GM18499 (cell line): ENCODE measurements around the gene ELP1.
A peak's percentile ranks its signal among the peaks of the same experiment; 100 is the strongest.
"Not testable (repeated sequence)": the region's sequence is repeated elsewhere in the genome, so short reads cannot be mapped to it uniquely, and the experiment has no call there.

ENCODE experiments used
- ATAC-seq: cut with Tn5 transposase; IDR thresholded peaks from one replicate; pipeline ENCODE4 v1.9.1; 2021; ENCODE audit warnings: moderate number of reproducible peaks; ENCODE audit not compliant: insufficient read depth, unreplicated experiment

Gene ELP1

GRCh38 chr9:108928386-108928785, 5.5 kb downstream of the ELP1 start:
- no peak for ATAC-seq

- ATAC-seq, result no peak
Observed at GRCh38 chr9:108924466-108924865, 9.5 kb downstream of the ELP1 start.

GRCh38 chr9:108921200-108921599, 12.7 kb downstream of the ELP1 start:
- ATAC-seq, result no peak

- not testable (repeated sequence) for ATAC-seq
Observed at GRCh38 chr9:108920401-108920800, 13.5 kb downstream of the ELP1 start.

- ATAC-seq, result no peak
Observed at GRCh38 chr9:108919517-108919916, 14.4 kb downstream of the ELP1 start.

GRCh38 chr9:108913391-108913790, 20.5 kb downstream of the ELP1 start:
- no peak for ATAC-seq

GRCh38 chr9:108911820-108912219, 22.1 kb downstream of the ELP1 start:
- no peak for ATAC-seq

GRCh38 chr9:108910914-108911313, 23.0 kb downstream of the ELP1 start:
- ATAC-seq, result no peak

- ATAC-seq, result no peak
Observed at GRCh38 chr9:108910402-108910801, 23.5 kb downstream of the ELP1 start.

GRCh38 chr9:108905494-108905893, 28.4 kb downstream of the ELP1 start:
- no peak for ATAC-seq

- no peak for ATAC-seq
Observed at GRCh38 chr9:108904161-108904560, 29.8 kb downstream of the ELP1 start.

- no peak for ATAC-seq
Observed at GRCh38 chr9:108903420-108904103, 30.4 kb downstream of the ELP1 start.

- ATAC-seq, result no peak
Observed at GRCh38 chr9:108900176-108900575, 33.7 kb downstream of the ELP1 start.

- not testable (repeated sequence) for ATAC-seq
Observed at GRCh38 chr9:108899023-108899695, 34.8 kb downstream of the ELP1 start.

GRCh38 chr9:108897324-108898096, 36.4 kb downstream of the ELP1 start:
- no peak for ATAC-seq

GRCh38 chr9:108894225-108894997, 39.5 kb downstream of the ELP1 start:
- ATAC-seq, result no peak

- ATAC-seq, result no peak
Observed at GRCh38 chr9:108889649-108890067, 44.3 kb downstream of the ELP1 start.

- not testable (repeated sequence) for ATAC-seq
Observed at GRCh38 chr9:108886594-108887271, 47.2 kb downstream of the ELP1 start.

- peak; percentile 97 for ATAC-seq
Observed at GRCh38 chr9:108885643-108886348, 48.1 kb downstream of the ELP1 start.
